Hepatocyte (in vitro differentiated cells): ENCODE results near the gene ASXL1. TPM values are rescaled to one million over a fixed set of nuclear protein-coding genes. Genes with fewer than 3 reads are reported as not detected.
A peak's percentile ranks its signal among the peaks of the same experiment; 100 is the strongest.
"Not testable (repeated sequence)": the region's sequence is repeated elsewhere in the genome, so short reads cannot be mapped to it uniquely, and the experiment has no call there.

Experiments
- DNase-seq: peaks from one replicate; pipeline ENCODE4 v3.0.0-alpha.2; 2016; ENCODE audit warnings: low spot score
- H2AFZ ChIP-seq: fragments of 200-600 bp; sonication (generic); 2 replicates; pipeline ENCODE4 v1.6.0; 2016; ENCODE audit warnings: antibody characterized with exemption, mild to moderate bottlenecking
- H3K27ac ChIP-seq: fragments of 200-600 bp; sonication (generic); 2 replicates; pipeline ENCODE4 v1.5.1; 2016; ENCODE audit warnings: mild to moderate bottlenecking
- H3K27me3 ChIP-seq: fragments of 200-600 bp; sonication (generic); 2 replicates; pipeline ENCODE4 v1.6.1; 2016
- H3K36me3 ChIP-seq: fragments of 200-600 bp; sonication (generic); replicated peaks from 2 replicates; pipeline ENCODE4 v1.5.1; 2016; ENCODE audit warnings: low read depth; ENCODE audit not compliant: insufficient read depth
- H3K4me1 ChIP-seq: fragments of 200-600 bp; sonication (generic); 2 replicates; pipeline ENCODE4 v1.5.1; 2016; ENCODE audit warnings: mild to moderate bottlenecking, moderate library complexity; ENCODE audit not compliant: insufficient read depth
- H3K4me2 ChIP-seq: fragments of 200-600 bp; sonication (generic); 2 replicates; pipeline ENCODE4 v1.6.0; 2016
- H3K4me3 ChIP-seq: fragments of 200-600 bp; sonication (generic); 2 replicates; pipeline ENCODE4 v1.5.1; 2016; ENCODE audit warnings: mild to moderate bottlenecking
- H3K79me2 ChIP-seq: fragments of 200-600 bp; sonication (generic); 2 replicates; pipeline ENCODE4 v1.6.0; 2017; ENCODE audit warnings: mild to moderate bottlenecking
- H3K9me2 ChIP-seq: fragments of 200-600 bp; sonication (generic); replicated peaks from 2 replicates; pipeline ENCODE4 v1.6.0; 2017; ENCODE audit warnings: mild to moderate bottlenecking; ENCODE audit not compliant: insufficient read depth
- H3K9me3 ChIP-seq: fragments of 200-600 bp; sonication (generic); 2 replicates; pipeline ENCODE4 v1.5.1; 2016; ENCODE audit warnings: low read depth, mild to moderate bottlenecking
- H4K20me1 ChIP-seq: fragments of 200-600 bp; sonication (generic); 2 replicates; pipeline ENCODE4 v1.6.0; 2016; ENCODE audit warnings: mild to moderate bottlenecking; ENCODE audit not compliant: insufficient read depth, poor library complexity, severe bottlenecking
- CTCF ChIP-seq: fragments of 200-600 bp; sonication (generic); IDR thresholded peaks from 2 replicates; pipeline ENCODE4 v1.5.1; 2016; ENCODE audit warnings: antibody characterized with exemption, mild to moderate bottlenecking; ENCODE audit not compliant: poor library complexity
- EZH2 ChIP-seq: fragments of 200-600 bp; sonication (generic); IDR thresholded peaks from 2 replicates; pipeline ENCODE4 v1.6.1; 2016; ENCODE audit warnings: antibody characterized with exemption, mild to moderate bottlenecking, borderline replicate concordance
- EZH2phosphoT487 ChIP-seq: fragments of 200-600 bp; sonication (generic); IDR thresholded peaks from one replicate; pipeline ENCODE4 v1.6.1; 2018; ENCODE audit warnings: antibody characterized with exemption, mild to moderate bottlenecking, low read depth, moderate library complexity; ENCODE audit not compliant: unreplicated experiment, severe bottlenecking
- WGBS: methylation state at CpG from one replicate; pipeline ENCODE4 v1.1.6; 2016; ENCODE audit warnings: low lambda C conversion rate; ENCODE audit errors: missing lambda C conversion rate; 5-methylcytosine and 5-hydroxymethylcytosine counted together
- polyA plus RNA-seq: library from polyadenylated mRNA; unstranded; fragments of >200 nt; fragmentation: Nextera tagmentation; extraction: Ambion mirVana; gene quantifications from 2 replicates; pipeline ENCODE4 v1.2.1, GENCODE V29; 2016
- total RNA-seq: library from RNA; depleted of rRNA; stranded (reverse); fragments of >200 nt; gene quantifications from 2 replicates; pipeline ENCODE4 v1.2.3, GENCODE V29; 2014

Gene ASXL1
- total and polyA plus RNA-seq, 2 experiments from 2014 or later = 82.0 to 95.6 TPM

GRCh38 chr20:32465092-32465900, 107.2 kb downstream of the ASXL1 start:
- Histone ChIP-seq H3K9me3 (no peaks in the 10 kb centered on the region), H3K4me2 (peak overlapping the region; percentile 24), H4K20me1 (peaks cover 82% of the 10 kb centered on the region), H3K27ac (peak overlapping the region; percentile 91), H2AFZ (no peak overlapping the region), H3K36me3 (no peaks in the 10 kb centered on the region), H3K4me1 (peaks cover 69% of the 10 kb centered on the region), H3K4me3 (no peak overlapping the region), H3K79me2 (peaks cover 96% of the 10 kb centered on the region), H3K9me2 (no peaks in the 10 kb centered on the region), H3K27me3 (no peaks in the 10 kb centered on the region)
- WGBS = 60% methylated on average over 19 of the region's 24 CpGs
- TF ChIP-seq CTCF (no peak), EZH2phosphoT487 (no peak), EZH2 (no peak)
- peak; percentile 94 for DNase-seq

- DNase-seq, H3K4me3 ChIP-seq, H3K9me3 ChIP-seq, H3K27me3 ChIP-seq, H2AFZ ChIP-seq, H3K36me3 ChIP-seq, H3K9me2 ChIP-seq: not testable (repeated sequence)
- 78% methylated on average over 15 of the region's 15 CpGs for WGBS
- peak overlapping the region; percentile 24 for H3K4me2 ChIP-seq
- peaks cover 84% of the 10 kb centered on the region for H4K20me1 ChIP-seq
- H3K79me2 ChIP-seq = peaks cover 96% of the 10 kb centered on the region
- peaks cover 77% of the 10 kb centered on the region for H3K4me1 ChIP-seq
- H3K27ac ChIP-seq = peak overlapping the region; percentile 91
Observed at GRCh38 chr20:32465901-32466675, 108.0 kb downstream of the ASXL1 start.

- TF ChIP-seq EZH2 = no peak
- no peak for TF ChIP-seq CTCF
- no peak for TF ChIP-seq EZH2phosphoT487
Observed at GRCh38 chr20:32466739-32467505, 108.8 kb downstream of the ASXL1 start.

More at GRCh38 chr20:32466739-32467505, 108.8 kb downstream of the ASXL1 start:
- no peaks in the 10 kb centered on the region for H3K27me3 ChIP-seq
- peaks cover 81% of the 10 kb centered on the region for H3K4me1 ChIP-seq
- H3K4me2 ChIP-seq = peak overlapping the region; percentile 24
- H3K36me3 ChIP-seq = no peaks in the 10 kb centered on the region
- no peaks in the 10 kb centered on the region for H3K9me3 ChIP-seq
- WGBS = 89% methylated on average over 16 of the region's 16 CpGs
- H3K4me3 ChIP-seq = no peak overlapping the region
- peak overlapping the region; percentile 91 for H3K27ac ChIP-seq
- H3K9me2 ChIP-seq = no peaks in the 10 kb centered on the region
- no peak overlapping the region for H2AFZ ChIP-seq
- DNase-seq = no peak
- peaks cover 88% of the 10 kb centered on the region for H4K20me1 ChIP-seq
- peaks cover 96% of the 10 kb centered on the region for H3K79me2 ChIP-seq
